ENCODE results near the gene RALGPS1.

GRCh38 chr9:126907058-126907457, 7.5 kb upstream of the RALGPS1 start:
- no peak for TF ChIP-seq SUZ12 (IDR thresholded peaks at IDR 0.05)
- no peak for TF ChIP-seq SP1 (IDR thresholded peaks at IDR 0.05)
- no peak for TF ChIP-seq ARNT (IDR thresholded peaks at IDR 0.05)
- no peak for TF ChIP-seq L3MBTL2 (conservative IDR thresholded peaks at IDR 0.05)
- TF ChIP-seq BHLHE40 (IDR thresholded peaks at IDR 0.05; ENCODE audit: borderline replicate concordance), result no peak
- no peak for TF ChIP-seq FOXM1 (IDR thresholded peaks at IDR 0.05; ENCODE audit: borderline replicate concordance)

Measured in HEK293T (cell line).